ENCODE measurements around the gene FBXL14. TPM values are rescaled to one million over a fixed set of nuclear protein-coding genes. Genes with fewer than 3 reads are reported as not detected.

The FBXL14 gene
- polyA plus RNA-seq, 1 donor from 2014 or later: 15.1 TPM

GRCh38 chr12:1643043-1643442 is 48.7 kb upstream of the FBXL14 start:
- no peaks in the 10 kb centered on the region for H4K20me1 ChIP-seq (ENCODE audit: insufficient read depth)
- H3F3A ChIP-seq (ENCODE audit: insufficient read depth, low read length, poor library complexity, severe bottlenecking): no peaks in the 10 kb centered on the region
- no peak overlapping the region for H3K4me2 ChIP-seq (ENCODE audit: low read length)
- no peak overlapping the region for H3K9ac ChIP-seq (ENCODE audit: low read length)
- no peaks in the 10 kb centered on the region for H3K79me2 ChIP-seq (replicated peaks; ENCODE audit: insufficient read depth, low read length)
- no peaks in the 10 kb centered on the region for H3K27me3 ChIP-seq (ENCODE audit: insufficient read depth, low read depth, low read length)
- TF ChIP-seq EZH2 (IDR thresholded peaks at IDR 0.05; ENCODE audit: borderline replicate concordance, insufficient read depth, low read length, poor library complexity, severe bottlenecking): no peak
- no peak for TF ChIP-seq RAD21 (conservative IDR thresholded peaks at IDR 0.05)
- no peaks in the 10 kb centered on the region for H3K9me3 ChIP-seq (ENCODE audit: low read length)
- no peak overlapping the region for H2AFZ ChIP-seq (ENCODE audit: low read depth, low read length)
- no peak overlapping the region for H3K27ac ChIP-seq (ENCODE audit: low read length)
- no peaks in the 10 kb centered on the region for H3K36me3 ChIP-seq (ENCODE audit: insufficient read depth, low read length)
- no peaks in the 10 kb centered on the region for H3K9me2 ChIP-seq (ENCODE audit: insufficient read depth, low read length)
- H3K4me3 ChIP-seq (ENCODE audit: low read length): no peak overlapping the region

- H3K79me2 ChIP-seq (replicated peaks; ENCODE audit: insufficient read depth, low read length): no peaks in the 10 kb centered on the region
- H3K27ac ChIP-seq (ENCODE audit: low read length): no peak overlapping the region
- H3K9me3 ChIP-seq (ENCODE audit: low read length): no peaks in the 10 kb centered on the region
- TF ChIP-seq RAD21 (conservative IDR thresholded peaks at IDR 0.05) (no peak), MXI1 (conservative IDR thresholded peaks at IDR 0.05; ENCODE audit: poor library complexity, severe bottlenecking) (no peak), SMC3 (conservative IDR thresholded peaks at IDR 0.05; ENCODE audit: poor library complexity) (no peak), TAF1 (IDR thresholded peaks at IDR 0.05; ENCODE audit: low read depth) (no peak), EP300 (conservative IDR thresholded peaks at IDR 0.05; ENCODE audit: poor library complexity, severe bottlenecking) (no peak), EZH2 (IDR thresholded peaks at IDR 0.05; ENCODE audit: borderline replicate concordance, insufficient read depth, low read length, poor library complexity, severe bottlenecking) (no peak), REST (IDR thresholded peaks at IDR 0.05; ENCODE audit: borderline replicate concordance) (no peak), CTCF (IDR thresholded peaks at IDR 0.05; ENCODE audit: poor library complexity, severe bottlenecking) (no peak), POLR2AphosphoS5 (IDR thresholded peaks at IDR 0.05) (no peak)
- H3K36me3 ChIP-seq (ENCODE audit: insufficient read depth, low read length): no peaks in the 10 kb centered on the region
- H3K4me3 ChIP-seq (ENCODE audit: low read length): no peak overlapping the region
- no peak overlapping the region for H3K4me2 ChIP-seq (ENCODE audit: low read length)
- H3K9ac ChIP-seq (ENCODE audit: low read length): no peak overlapping the region
- no peaks in the 10 kb centered on the region for H3K9me2 ChIP-seq (ENCODE audit: insufficient read depth, low read length)
- no peaks in the 10 kb centered on the region for H4K20me1 ChIP-seq (ENCODE audit: insufficient read depth)
- no peaks in the 10 kb centered on the region for H3K27me3 ChIP-seq (ENCODE audit: insufficient read depth, low read depth, low read length)
- H3F3A ChIP-seq (ENCODE audit: insufficient read depth, low read length, poor library complexity, severe bottlenecking): no peaks in the 10 kb centered on the region
- H2AFZ ChIP-seq (ENCODE audit: low read depth, low read length): no peak overlapping the region
Observed at GRCh38 chr12:1642513-1642912, 48.1 kb upstream of the FBXL14 start.
